Neuronal stem cell (in vitro differentiated cells): Measurements from ENCODE around the gene CYTH1.

Experiments used
- DNase-seq: peaks from one replicate; pipeline ENCODE4 v3.0.0-alpha.2; 2013; ENCODE audit warnings: low spot score
- H2AFZ ChIP-seq: one replicate; pipeline ENCODE4 v1.6.1; 2013; ENCODE audit warnings: mild to moderate bottlenecking, low read length, inconsistent platforms
- H2AK5ac ChIP-seq: 2 replicates; pipeline ENCODE4 v1.6.1; 2013; ENCODE audit warnings: low read depth, mild to moderate bottlenecking, inconsistent platforms, low read length, moderate library complexity, mixed read lengths
- H2BK120ac ChIP-seq: 2 replicates; pipeline ENCODE4 v1.6.1; 2013; ENCODE audit warnings: low read depth, mild to moderate bottlenecking, inconsistent platforms, low read length, moderate library complexity, mixed read lengths
- H2BK12ac ChIP-seq: one replicate; pipeline ENCODE4 v1.6.1; 2013; ENCODE audit warnings: low read length, inconsistent platforms
- H2BK15ac ChIP-seq: 2 replicates; pipeline ENCODE4 v1.6.1; 2013; ENCODE audit warnings: mild to moderate bottlenecking, low read length, inconsistent platforms, mixed read lengths
- H2BK5ac ChIP-seq: one replicate; pipeline ENCODE4 v1.6.1; 2013; ENCODE audit warnings: inconsistent platforms, mild to moderate bottlenecking, low read length, moderate library complexity
- H3K14ac ChIP-seq: one replicate; pipeline ENCODE4 v1.6.1; 2013; ENCODE audit warnings: low read length, inconsistent platforms
- H3K18ac ChIP-seq: 2 replicates; pipeline ENCODE4 v1.6.1; 2013; ENCODE audit warnings: low read length, inconsistent platforms
- H3K23ac ChIP-seq: 2 replicates; pipeline ENCODE4 v1.6.1; 2013; ENCODE audit warnings: low read depth, mild to moderate bottlenecking, mixed read lengths, low read length, inconsistent platforms; ENCODE audit not compliant: poor library complexity
- H3K27ac ChIP-seq: replicated peaks from 3 replicates; pipeline ENCODE4 v1.5.1; 2013; ENCODE audit warnings: low read length, inconsistent platforms
- H3K27me3 ChIP-seq, 3 experiments: 2 replicates each; pipeline ENCODE4 v1.6.1; 2013; ENCODE audit warnings: low read length in 3 of 3, mild to moderate bottlenecking in 2 of 3, inconsistent platforms in 1 of 3, low read depth in 1 of 3, mixed read lengths in 1 of 3, moderate library complexity in 1 of 3; ENCODE audit not compliant: control insufficient read depth in 3 of 3, insufficient read depth in 3 of 3
- H3K36me3 ChIP-seq, 2 donors: replicated peaks in 1 of 2; 2 replicates each; pipeline ENCODE4 v1.6.1; 2013; ENCODE audit warnings: low read length in 2 of 2; ENCODE audit not compliant: control insufficient read depth in 2 of 2, insufficient read depth in 2 of 2
- H3K4ac ChIP-seq: 2 replicates; pipeline ENCODE4 v1.6.1; 2013; ENCODE audit warnings: inconsistent platforms, mild to moderate bottlenecking, low read length, moderate library complexity
- H3K4me1 ChIP-seq, 2 donors: 1 replicate in 1 of 2; 2 replicates in 1 of 2; pipeline ENCODE4 v1.6.1; 2013; ENCODE audit warnings: low read length in 2 of 2, low read depth in 1 of 2; ENCODE audit not compliant: control insufficient read depth in 2 of 2, insufficient read depth in 1 of 2
- H3K4me2 ChIP-seq: one replicate; pipeline ENCODE4 v1.6.1; 2013; ENCODE audit warnings: mild to moderate bottlenecking, low read length, inconsistent platforms; ENCODE audit not compliant: insufficient read depth, poor library complexity, severe bottlenecking
- H3K4me3 ChIP-seq, 2 donors: 2 replicates each; pipeline ENCODE4 v1.5.1; 2013; ENCODE audit warnings: low read length in 2 of 2, mild to moderate bottlenecking in 2 of 2, inconsistent platforms in 1 of 2, moderate library complexity in 1 of 2
- H3K79me1 ChIP-seq: one replicate; pipeline ENCODE4 v1.6.1; 2013; ENCODE audit warnings: low read depth, mild to moderate bottlenecking, inconsistent platforms, low read length, moderate library complexity
- H3K9ac ChIP-seq: one replicate; pipeline ENCODE4 v1.6.1; 2013; ENCODE audit warnings: mild to moderate bottlenecking, low read depth, low read length, inconsistent platforms; ENCODE audit not compliant: poor library complexity
- H3K9me3 ChIP-seq, 2 donors: replicated peaks in 1 of 2; 2 replicates each; pipeline versions ENCODE3 to v1.6.1; 2013; ENCODE audit warnings: low read length in 2 of 2, mild to moderate bottlenecking in 2 of 2, inconsistent platforms in 1 of 2, low read depth in 1 of 2, mixed read lengths in 1 of 2, moderate library complexity in 1 of 2; ENCODE audit not compliant: control insufficient read depth in 2 of 2, insufficient read depth in 1 of 2
- H4K8ac ChIP-seq: one replicate; pipeline ENCODE4 v1.6.1; 2013; ENCODE audit warnings: low read depth, mild to moderate bottlenecking, inconsistent platforms, low read length, moderate library complexity
- H4K91ac ChIP-seq: one replicate; pipeline ENCODE4 v1.6.1; 2013; ENCODE audit warnings: low read length, low read depth, mild to moderate bottlenecking, inconsistent platforms; ENCODE audit not compliant: poor library complexity
- WGBS, 2 donors: extraction: QIAGEN DNeasy Blood & Tissue Kit; methylation state at CpG; one replicate each; pipeline ENCODE4 v1.1.7; 2013; ENCODE audit warnings: missing lambda C conversion rate in 2 of 2, mixed read lengths in 1 of 2; ENCODE audit not compliant: insufficient read length in 2 of 2, insufficient replicate concordance in 1 of 2; ENCODE audit errors: extremely low coverage in 2 of 2; 5-methylcytosine and 5-hydroxymethylcytosine counted together

CYTH1 gene

DNA sequence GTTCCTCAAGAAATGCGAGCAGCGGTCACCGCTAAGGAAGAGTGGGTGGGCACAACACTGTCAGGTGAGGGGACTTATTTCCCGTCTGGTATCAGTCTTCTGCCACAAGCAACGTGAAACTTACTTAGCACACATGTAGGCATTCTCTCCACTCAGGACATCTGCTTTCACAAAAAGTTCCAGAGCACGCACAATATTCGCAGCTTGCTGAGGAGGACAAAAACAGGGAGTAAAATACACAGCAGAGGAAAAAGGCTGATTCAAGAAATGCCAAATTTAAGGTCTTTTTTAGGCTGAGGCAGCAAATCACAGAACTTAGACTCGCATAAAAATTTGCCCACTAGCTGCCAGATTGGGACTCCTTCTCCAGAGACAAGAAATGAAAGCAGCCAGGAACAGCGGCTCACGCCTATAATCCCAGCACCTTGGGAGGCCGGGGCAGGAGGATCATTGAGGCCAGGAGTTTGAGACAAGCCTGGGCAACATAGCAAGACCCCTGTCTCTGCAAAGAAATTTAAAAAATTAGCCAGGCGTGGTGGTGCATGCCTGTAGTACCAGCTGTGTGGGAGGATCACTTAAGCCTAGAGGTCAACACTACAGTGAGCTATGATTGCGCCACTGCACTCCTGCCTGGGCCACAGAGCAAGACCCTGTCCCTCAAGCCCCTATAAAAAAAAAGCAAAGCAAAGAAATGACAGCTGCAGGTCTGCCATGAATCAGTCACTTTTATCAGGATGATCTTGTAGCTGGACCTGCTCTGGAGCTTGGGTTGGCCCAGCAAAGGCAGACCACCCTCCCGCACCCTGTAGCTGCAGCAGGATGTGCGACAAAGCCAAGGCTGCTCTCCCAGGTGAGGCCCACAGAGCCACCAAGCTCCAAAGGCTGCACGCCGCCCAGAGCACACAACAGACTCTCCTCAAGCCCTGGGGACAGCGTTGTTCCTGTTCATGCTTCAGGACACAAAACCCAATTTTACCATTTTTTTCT, 38.0 kb upstream of the CYTH1 start:
- Histone ChIP-seq H3K4ac (no peak overlapping the region), H3K4me1 (peaks cover 8 to 9% of the 10 kb centered on the region in 2 donors), H3K79me1 (no peaks in the 10 kb centered on the region), H3K9me3 (no peaks in the 10 kb centered on the region), H3K14ac (no peak overlapping the region), H3K27me3 (no peaks in the 10 kb centered on the region), H2BK120ac (no peak overlapping the region), H3K4me3 (no peak overlapping the region), H3K4me2 (no peak overlapping the region), H2AFZ (no peak overlapping the region), H2AK5ac (no peak overlapping the region), H3K18ac (no peak overlapping the region), H3K9ac (no peak overlapping the region), H3K36me3 (peaks cover 54 to 95% of the 10 kb centered on the region in 2 donors), H2BK15ac (no peak overlapping the region), H3K23ac (no peak overlapping the region), H3K27ac (no peak overlapping the region), H2BK5ac (no peak overlapping the region), H4K91ac (no peak overlapping the region), H2BK12ac (no peak overlapping the region), H4K8ac (peak overlapping the region; percentile 52)
- DNase-seq, result no peak
- WGBS, 2 donors, result no CpG with 5 or more reads among the region's 18 CpGs

DNA sequence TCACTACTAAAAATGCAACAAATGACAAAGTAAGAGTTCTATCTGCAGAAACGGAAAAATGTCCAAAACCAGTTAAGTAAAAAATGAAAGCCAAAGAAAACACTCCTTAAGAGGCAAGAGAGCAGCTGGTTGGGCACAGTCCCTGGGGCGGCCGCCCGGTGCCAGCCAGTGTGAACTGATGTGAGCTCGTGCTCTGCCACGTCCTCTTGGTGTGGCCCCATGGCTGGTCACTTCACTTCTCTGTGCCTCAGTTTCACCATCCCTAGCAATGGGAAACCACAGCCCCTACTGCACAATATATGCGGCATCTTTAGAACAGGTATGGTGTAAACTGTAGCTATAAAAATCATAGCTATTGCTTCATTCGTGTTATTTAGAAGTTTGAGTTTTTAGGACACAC, 37.3 kb upstream of the CYTH1 start:
- no CpG with 5 or more reads among the region's 8 CpGs for WGBS, 2 donors
- Histone ChIP-seq H3K36me3 (peaks cover 54 to 94% of the 10 kb centered on the region in 2 donors), H2BK12ac (no peak overlapping the region), H3K9me3 (no peaks in the 10 kb centered on the region), H3K27me3 (no peaks in the 10 kb centered on the region), H4K8ac (peak overlapping the region; percentile 52), H3K4me3 (no peak overlapping the region), H3K18ac (no peak overlapping the region), H3K4ac (no peak overlapping the region), H4K91ac (no peak overlapping the region), H2AFZ (no peak overlapping the region), H2BK5ac (no peak overlapping the region), H3K4me1 (peaks cover 8 to 9% of the 10 kb centered on the region in 2 donors), H3K4me2 (no peak overlapping the region), H3K79me1 (no peaks in the 10 kb centered on the region), H3K9ac (no peak overlapping the region), H2BK15ac (no peak overlapping the region), H3K27ac (no peak overlapping the region), H3K14ac (no peak overlapping the region), H2AK5ac (no peak overlapping the region), H2BK120ac (no peak overlapping the region), H3K23ac (no peak overlapping the region)
- DNase-seq, result no peak

DNA sequence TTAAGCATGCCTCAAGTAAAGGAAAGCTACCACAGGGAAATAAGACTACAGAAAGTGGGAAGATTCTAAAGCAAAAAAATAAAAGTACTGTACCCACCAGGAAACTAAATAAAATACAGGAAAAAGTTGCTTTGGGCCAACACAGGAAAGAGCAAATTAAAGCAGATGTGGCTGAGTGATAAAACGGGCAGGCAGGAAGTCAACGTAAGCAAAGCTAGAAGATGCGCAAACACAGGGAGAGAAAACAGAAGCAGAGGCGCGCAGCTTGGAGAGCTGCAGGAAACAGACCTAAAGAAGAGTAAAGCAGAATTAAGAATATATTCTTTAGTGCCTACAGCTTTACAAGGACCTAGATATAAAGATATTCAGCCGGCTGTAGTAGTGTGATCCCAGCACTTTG, 36.9 kb upstream of the CYTH1 start:
- no peak overlapping the region for H4K8ac ChIP-seq
- H3K9me3 ChIP-seq, result no peaks in the 10 kb centered on the region
- no peak overlapping the region for H2BK120ac ChIP-seq
- no peak overlapping the region for H3K14ac ChIP-seq
- no peaks in the 10 kb centered on the region for H3K27me3 ChIP-seq
- no peak overlapping the region for H3K9ac ChIP-seq
- peaks cover 3% of the 10 kb centered on the region for H3K79me1 ChIP-seq
- no peak overlapping the region for H3K27ac ChIP-seq
- no peak overlapping the region for H2BK15ac ChIP-seq
- no peak overlapping the region for H3K23ac ChIP-seq
- no peak overlapping the region for H2BK12ac ChIP-seq
- H3K4me3 ChIP-seq, result no peak overlapping the region
- H4K91ac ChIP-seq, result no peak overlapping the region
- WGBS, 2 donors, result no CpG with 5 or more reads among the region's 6 CpGs
- H2AFZ ChIP-seq, result no peak overlapping the region
- no peak for DNase-seq
- H2AK5ac ChIP-seq, result no peak overlapping the region
- H3K4me1 ChIP-seq, result peaks cover 8% of the 10 kb centered on the region in 2 donors
- peaks cover 56 to 94% of the 10 kb centered on the region in 2 donors for H3K36me3 ChIP-seq
- H3K18ac ChIP-seq, result no peak overlapping the region
- no peak overlapping the region for H3K4me2 ChIP-seq
- H3K4ac ChIP-seq, result no peak overlapping the region
- H2BK5ac ChIP-seq, result no peak overlapping the region

DNA sequence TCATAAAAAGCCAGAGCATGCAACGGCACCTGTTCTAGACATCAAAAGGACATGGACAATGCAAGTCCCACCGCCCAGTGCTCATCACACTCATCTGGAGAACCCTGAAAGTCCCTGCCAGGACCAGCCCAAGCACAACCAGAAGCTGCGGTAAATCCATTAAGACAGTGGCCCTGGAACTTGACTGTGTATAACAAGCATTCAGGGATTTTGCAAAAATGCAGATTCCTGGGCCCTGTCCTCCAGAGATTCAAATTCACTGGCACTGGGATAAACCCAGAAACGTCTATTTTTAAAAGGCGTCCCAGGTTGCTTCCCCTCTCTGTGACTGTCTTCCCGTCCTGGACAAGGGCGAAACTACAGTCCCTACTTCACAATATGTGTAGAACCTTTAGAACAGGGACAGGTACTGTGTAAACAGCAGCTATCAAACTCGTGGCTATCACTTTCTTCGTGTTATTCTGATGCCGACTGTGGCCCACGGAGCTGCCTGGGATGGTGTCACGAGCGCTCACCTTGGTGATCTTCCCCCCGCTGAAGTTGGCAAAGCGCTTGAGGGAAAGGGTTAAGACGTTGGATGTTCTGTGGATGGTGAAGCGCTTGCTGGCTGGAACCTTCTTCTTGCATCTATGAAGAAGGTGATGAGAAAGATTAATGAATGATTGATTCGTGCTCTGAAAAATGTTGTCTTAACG, 36.2 kb upstream of the CYTH1 start:
- no peak overlapping the region for H3K4me2 ChIP-seq
- no peak overlapping the region for H2BK120ac ChIP-seq
- DNase-seq, result no peak
- H2BK15ac ChIP-seq, result no peak overlapping the region
- no peak overlapping the region for H2AK5ac ChIP-seq
- no peak overlapping the region for H3K9ac ChIP-seq
- H3K79me1 ChIP-seq, result peaks cover 3% of the 10 kb centered on the region
- no peak overlapping the region for H3K14ac ChIP-seq
- no peaks in the 10 kb centered on the region for H3K9me3 ChIP-seq
- no peak overlapping the region for H3K23ac ChIP-seq
- H3K4ac ChIP-seq, result no peak overlapping the region
- H4K8ac ChIP-seq, result no peak overlapping the region
- no peak overlapping the region for H2BK12ac ChIP-seq
- H3K4me1 ChIP-seq, result peaks cover 2% of the 10 kb centered on the region in 2 donors
- no peak overlapping the region for H3K4me3 ChIP-seq
- H3K36me3 ChIP-seq, result peaks cover 55 to 94% of the 10 kb centered on the region in 2 donors
- no peak overlapping the region for H4K91ac ChIP-seq
- H2AFZ ChIP-seq, result no peak overlapping the region
- H3K27me3 ChIP-seq, result no peaks in the 10 kb centered on the region
- no CpG with 5 or more reads among the region's 19 CpGs for WGBS, 2 donors
- no peak overlapping the region for H3K27ac ChIP-seq
- H3K18ac ChIP-seq, result no peak overlapping the region
- no peak overlapping the region for H2BK5ac ChIP-seq
